GM10266 (cell line): ENCODE data around the gene MSMP.

Experiments used
- DNase-seq: peaks from one replicate; pipeline ENCODE4 v3.0.0; 2012; ENCODE audit errors: extremely low spot score
- CTCF ChIP-seq: IDR thresholded peaks from 2 replicates; pipeline ENCODE4 v1.5.1; 2012; ENCODE audit warnings: mild to moderate bottlenecking, low read depth; ENCODE audit not compliant: control insufficient read depth, insufficient read depth; ENCODE audit errors: missing control alignments

MSMP gene

DNA sequence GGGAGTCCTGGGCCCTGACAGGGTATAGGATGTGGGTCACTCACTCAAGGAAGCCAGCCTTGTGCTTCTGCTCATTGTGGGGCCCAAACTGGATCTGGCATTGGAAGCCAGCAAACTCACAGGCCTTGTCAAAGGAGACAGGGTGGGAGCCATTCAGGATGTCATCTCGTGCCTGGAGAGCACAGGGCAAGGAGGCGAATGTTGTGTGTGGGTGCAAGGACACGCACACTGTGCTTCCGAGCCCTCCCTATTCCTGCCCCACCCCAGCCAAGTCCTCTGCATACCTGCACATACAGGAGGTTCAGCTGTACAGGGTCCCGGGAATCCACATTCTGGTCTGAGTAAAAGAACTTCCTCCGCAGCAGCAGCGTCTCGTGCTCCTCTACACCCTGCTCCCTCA, 30.2 kb downstream of the MSMP start:
- no peak for DNase-seq
- TF ChIP-seq CTCF: no peak

DNA sequence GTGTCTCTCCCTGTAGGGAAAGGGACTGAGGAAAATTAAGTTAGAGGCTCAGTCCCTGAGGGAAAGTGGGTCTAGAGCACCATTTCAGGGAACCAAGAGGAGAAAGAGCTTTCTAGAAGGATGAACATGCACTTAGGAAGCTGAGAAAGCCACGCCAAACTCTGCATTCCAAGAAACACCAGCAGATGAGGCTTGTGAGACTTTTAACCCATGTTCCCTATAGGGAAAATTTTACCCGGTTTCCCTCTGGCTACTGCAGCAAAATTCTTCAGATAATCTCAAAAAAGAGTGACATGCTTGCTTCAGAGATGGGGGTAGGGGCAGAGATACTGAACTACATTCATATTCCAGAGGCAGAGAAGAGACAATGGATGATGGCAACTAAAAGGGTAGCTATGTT, 30.6 kb downstream of the MSMP start:
- DNase-seq: no peak
- no peak for TF ChIP-seq CTCF

DNA sequence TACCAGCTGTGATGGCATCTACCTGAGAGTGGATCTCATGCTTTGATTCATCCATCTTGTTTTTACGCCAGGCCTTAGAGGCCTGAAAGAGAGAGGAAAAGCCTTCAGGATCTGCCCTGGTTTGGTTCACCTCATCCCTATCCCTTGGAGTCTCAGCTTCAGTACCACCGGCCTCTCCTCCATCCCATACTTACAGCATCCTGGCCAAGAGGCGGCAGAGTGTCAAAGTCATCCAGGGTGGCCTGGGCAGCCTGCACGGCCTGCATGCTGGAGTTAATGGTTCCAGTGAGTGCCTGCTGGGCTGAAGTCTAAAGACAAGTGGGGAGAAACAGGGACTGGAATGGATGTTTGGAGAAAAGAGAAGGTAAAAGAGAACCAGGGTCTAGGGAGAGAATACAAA, 34.5 kb downstream of the MSMP start:
- no peak for TF ChIP-seq CTCF
- DNase-seq: no peak

GRCh38 chr9:35718721-35719511, 35.2 kb downstream of the MSMP start:
- no peak for TF ChIP-seq CTCF
- no peak for DNase-seq

DNA sequence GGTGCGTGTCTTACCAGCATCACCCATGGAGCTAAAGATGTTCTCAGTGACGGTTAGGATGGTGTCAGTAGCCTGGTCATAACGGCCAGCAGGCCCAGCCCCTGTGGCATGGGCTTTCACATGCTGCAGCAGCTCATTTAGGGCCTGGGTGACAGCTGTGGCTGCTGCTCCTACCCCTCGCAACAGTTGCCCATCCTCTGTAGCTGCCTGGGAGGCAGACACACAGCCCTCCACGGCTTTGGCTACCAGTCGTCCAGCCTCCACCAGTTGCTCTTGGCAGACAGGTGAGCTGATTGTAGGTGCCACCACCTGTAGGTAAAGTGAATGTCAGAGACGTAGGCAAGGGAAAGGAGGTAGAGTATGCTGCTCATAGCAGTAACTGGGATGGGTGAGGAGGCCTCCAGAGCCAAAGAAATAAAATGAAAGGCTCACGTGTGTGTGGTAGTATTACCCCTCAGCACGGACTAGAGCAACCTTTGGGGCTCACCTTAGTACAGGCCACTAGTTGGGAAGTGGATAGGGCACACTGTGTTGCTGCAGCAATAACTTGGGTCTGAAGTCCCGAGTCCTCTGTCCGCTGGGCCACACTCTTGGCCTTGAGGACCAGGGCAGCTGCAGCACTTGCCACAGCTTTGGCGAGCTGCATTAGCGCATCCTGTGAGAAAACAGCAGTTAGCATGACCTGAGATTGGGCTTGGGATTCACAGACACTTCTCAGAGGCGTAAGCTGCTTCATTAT, 36.8 kb downstream of the MSMP start:
- TF ChIP-seq CTCF: no peak

DNA sequence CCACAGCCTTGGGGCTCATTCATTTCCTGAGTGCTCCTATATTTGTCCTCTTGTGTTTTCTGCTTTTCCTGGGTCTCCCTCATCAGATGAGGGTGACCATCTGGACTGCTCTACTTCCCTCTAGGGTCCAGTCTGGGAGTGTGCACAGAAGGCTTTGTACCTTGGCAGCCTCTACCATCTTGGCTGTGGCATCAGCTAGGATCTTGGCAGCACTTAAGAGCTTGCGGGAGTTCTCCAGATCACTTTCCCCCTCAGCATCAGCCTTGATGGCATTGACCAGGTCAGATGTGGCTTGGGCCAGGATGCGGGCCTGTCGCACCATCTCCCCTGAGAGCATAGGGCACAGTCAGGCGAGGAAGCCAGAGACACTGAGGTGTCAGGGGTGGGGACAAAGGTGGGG, 37.8 kb downstream of the MSMP start:
- no peak for DNase-seq
- no peak for TF ChIP-seq CTCF

More for the DNA sequence above, 36.8 kb downstream of the MSMP start:
- DNase-seq: no peak
